HS-27A (cell line): ENCODE results near the gene CRTAC1.
"Not testable (repeated sequence)": the region's sequence is repeated elsewhere in the genome, so short reads cannot be mapped to it uniquely, and the experiment has no call there.

Source experiments
- DNase-seq: peaks from one replicate; pipeline ENCODE4 v3.0.0-alpha.2; 2012; ENCODE audit warnings: low read depth, missing footprints

The CRTAC1 gene

DNA sequence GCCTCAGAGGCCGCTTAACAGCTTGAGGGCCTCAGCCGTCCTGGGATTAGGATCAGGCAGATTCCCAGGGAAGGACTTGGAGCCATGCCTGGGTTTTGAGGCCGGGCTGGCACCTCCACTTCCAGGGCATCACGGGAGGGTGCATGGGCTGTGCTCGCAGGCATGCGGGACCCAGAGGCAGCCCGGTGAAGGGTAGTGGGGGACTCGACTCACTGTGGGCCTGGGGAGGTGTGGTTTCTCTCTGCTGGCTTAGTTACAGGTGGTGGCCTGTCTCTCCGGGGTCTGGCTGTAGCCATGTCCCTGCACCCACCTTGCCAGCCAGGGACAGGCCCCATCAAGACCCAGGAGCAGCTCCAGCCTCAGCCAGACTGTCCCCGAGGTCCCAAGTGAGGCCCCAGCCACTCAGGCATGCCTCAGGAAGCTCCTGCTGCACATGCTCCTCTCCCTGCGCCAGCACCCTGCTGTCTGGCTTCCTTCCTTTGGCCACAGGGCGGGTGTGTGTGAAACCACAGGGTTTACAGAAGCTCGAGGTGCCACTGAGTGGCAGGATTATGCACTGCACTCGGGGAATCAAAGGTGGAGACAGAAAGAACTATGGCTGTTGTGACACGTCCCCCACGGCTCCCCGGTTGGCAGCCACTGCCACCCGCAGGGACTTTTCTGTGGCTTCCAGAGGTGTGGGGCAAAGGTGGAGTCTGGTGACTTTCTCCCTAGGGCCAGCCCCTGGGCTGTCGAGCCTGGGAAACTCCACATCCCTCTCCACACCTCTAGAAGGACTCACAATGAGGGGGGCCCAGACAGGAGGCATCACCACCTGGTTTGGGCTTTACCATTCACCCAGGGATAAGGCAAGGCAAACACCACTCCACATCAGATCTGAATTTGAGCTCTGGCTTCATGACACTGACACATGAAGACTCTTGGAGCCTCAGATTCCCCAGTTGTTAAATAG is 161.1 kb downstream of the CRTAC1 start:
- no peak for DNase-seq

DNA sequence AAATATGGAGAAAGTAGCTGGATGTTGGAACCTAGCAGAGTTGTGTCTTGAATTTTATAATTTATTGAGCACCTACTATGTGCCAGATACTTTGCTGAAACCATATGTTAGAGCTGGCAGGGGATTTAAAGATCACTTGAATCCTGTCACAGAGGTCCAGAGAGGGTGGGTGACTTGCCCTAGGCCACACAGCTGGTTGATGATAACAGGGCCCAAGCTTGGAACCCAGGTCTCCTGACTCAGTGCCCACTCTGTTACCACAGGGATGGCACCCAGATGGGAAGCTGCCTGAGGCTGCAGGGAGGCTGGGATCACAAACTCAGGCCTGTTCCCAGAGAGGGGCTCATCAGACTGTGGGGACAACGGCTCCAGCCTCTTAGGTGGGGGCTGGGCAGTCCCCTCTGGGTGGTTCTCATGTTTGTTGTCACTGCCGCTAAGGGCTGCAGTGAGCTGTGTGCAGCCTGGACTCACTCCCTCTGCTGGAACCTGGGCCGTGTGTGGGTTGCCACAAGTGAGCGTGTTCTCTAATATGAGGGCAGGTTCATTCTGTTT is 162.2 kb downstream of the CRTAC1 start:
- DNase-seq: no peak

DNA sequence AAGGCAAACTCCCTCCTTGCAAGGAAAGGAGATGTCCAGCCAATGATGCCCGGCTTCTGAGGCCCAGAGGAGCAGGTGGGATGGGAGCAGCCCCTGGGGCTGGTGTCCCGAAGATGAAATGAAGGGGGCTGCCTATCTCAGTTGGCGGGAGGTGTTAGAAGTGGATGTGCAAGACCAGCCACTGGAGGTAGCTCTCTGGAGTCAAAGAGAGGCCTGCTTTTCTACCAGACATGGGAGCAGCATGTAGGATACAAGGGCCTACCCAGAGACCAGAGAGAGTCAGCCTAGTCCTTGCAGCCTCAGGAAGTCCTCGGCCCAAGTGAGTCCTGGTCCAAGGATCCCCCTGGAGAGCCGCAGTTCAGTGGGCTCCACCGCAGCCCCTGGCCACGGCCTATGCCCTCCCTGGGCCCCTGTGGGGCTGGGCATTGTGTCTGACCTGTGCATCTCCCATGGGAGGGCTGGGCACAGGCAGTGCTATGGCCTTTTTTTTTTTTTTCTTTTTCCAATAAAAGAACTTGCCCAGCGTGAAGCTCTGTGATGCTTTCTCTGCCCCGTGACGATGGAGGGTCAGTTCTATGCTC is 163.1 kb downstream of the CRTAC1 start:
- DNase-seq: no peak

DNA sequence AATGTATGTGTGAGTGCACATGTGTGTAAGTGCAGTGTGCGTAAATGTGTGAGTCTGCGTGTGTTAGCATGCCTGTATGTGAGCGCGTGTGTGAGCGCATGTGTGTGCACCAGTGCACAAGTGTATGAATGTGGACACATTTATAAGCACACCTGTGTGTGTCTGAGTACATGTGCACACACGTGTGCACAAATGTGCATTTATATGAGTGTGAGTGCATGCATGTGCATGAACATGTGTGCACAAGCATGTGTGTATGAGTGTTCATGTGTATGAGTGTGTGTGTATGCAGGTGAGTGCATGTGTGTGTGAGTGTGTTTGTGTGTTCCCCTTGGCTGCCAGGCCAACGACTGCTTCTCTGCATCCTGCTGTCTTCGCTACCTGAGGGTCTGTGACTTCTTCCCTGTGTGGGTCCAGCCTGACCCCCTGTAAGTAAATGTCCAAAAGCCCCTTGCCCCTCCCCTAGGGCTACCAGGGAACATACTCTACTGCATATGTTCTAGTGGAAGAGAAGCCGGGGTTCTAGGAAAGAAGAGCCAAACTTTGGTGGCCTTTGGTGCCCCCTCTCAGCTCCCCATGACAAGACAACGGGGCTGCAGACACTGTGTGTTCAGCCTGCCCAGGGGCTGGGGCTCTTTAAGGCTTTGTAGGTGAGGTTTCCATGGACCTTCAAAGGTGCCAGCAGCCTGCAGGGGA is 163.7 kb downstream of the CRTAC1 start:
- no peak for DNase-seq

DNA sequence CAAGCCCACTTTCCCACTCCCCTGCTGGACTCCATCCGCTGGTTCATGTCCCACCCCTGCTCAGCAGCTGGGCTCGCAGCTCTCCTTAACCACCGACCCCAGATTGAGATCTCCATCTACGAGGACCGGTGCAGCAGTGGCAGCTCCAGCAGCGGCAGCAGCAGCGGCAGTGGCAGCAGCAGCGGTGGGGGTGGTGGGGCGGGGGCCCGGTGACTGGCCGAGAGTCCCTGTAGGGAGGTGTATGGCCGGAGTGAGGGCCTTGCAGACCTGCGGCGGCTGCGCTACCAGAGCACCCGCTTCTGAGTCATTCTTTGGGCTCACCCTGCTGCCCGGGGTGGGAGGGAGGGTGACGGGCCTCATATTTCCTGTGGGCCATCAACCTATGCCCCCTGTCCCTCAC is 164.9 kb downstream of the CRTAC1 start:
- DNase-seq: no peak

DNA sequence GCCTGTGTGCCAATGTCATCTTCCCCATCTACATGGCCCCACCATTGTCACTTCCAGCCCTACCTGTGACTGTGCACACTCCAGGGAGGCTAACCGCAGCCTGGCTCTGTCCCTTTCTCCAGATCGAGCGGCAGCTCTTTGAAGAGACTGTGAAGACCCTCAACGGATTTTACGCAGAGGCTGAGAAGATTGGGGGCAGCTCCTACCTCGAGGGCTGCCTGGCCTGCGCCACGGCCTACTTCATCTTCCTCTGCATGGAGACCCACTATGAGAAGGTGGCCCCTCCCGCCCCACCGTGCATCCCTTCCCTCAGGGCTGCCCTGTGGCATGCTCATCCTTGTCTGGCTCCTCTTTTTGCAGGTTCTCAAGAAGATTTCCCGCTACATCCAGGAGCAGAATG is 166.6 kb downstream of the CRTAC1 start:
- no peak for DNase-seq

DNA sequence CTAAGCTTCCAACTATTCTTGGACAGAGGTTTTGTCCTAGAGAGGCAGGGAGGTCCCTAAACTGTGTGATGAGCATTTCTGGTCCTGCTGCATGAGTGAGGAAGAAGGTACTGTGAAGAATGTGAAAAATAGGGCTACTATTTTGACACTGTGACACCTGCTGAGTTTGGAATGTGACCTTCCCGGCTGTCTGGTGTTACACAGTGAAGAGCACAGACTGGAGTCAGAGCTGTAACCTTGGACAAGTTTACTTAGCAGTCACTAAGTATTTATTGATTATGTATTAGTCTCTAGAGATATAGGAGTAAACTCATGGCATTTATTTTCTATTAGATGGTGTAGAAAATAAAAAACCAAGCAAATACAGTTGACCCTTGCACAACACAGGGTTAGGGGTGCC is 168.5 kb downstream of the CRTAC1 start:
- DNase-seq: no peak

DNA sequence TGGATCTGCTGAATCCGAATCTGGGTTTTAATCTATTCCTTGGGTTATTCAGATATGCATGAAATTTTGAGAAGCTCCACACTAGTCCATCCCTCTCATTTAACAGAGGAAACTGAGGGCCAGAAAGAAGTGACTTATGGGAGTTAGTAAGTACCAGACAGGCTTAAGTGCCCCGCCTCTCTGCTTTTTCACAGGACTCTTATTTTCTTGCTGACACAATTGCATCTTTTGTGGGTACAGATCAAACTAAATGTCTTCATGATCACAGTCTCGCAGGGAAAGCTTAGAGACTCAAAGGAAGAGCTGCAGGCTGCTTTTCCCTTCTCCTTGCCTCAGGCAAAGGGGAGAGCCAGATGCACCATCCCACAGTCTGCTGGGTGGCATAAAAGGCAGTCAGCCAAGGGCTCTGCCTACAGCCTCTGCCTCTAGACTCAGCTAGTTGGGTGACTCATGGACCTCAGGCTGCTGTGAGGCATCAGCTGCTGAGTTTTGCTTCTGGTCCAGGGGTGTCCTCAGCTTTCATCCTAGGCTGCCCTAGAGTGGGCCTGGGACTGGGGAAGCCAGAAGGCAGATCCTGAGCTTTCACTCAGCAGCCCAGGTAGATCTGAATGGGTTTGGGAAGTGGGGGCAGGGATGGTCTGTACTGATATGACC is 169.2 kb downstream of the CRTAC1 start:
- DNase-seq: no peak

DNA sequence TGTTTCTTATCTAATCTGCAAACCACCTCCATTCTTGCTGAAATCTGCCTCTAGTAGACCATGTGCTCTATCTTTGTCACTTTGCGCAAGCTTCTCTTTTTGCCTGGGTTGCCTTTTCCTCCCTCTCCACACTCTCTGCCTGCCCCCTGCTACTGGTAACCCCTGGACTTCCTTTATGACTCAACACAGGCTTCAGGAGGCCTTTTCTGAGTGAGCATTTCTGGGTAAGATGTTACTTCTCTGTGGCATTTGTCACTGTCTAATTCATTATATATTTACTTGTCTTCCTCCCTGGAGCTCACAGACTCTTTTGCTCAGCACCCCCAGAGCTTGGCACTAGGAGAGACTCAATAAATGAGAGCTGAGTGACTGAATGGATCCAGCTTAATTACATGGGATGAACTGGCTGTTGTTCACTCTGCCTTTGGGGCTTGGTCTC is 172.4 kb downstream of the CRTAC1 start:
- DNase-seq: no peak

DNA sequence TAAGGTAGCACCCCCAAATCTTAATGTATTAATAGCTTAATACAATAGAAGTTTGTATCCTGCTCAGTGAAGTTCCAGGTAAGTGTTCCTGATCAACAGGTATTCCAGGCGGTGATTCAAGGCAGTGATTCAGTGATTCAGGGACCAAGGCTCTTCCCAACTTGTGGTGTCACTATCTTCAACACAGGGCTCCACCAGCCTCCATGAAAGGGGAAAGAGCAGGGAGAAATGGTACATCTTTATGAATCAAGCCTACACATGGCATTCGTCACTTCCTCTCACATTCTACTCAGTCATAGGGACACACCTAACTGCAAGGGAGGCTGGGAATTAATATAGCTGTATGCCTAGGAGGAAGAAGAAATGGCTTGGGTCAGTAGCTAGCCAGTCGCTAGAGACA is 175.7 kb downstream of the CRTAC1 start:
- DNase-seq: no peak

DNA sequence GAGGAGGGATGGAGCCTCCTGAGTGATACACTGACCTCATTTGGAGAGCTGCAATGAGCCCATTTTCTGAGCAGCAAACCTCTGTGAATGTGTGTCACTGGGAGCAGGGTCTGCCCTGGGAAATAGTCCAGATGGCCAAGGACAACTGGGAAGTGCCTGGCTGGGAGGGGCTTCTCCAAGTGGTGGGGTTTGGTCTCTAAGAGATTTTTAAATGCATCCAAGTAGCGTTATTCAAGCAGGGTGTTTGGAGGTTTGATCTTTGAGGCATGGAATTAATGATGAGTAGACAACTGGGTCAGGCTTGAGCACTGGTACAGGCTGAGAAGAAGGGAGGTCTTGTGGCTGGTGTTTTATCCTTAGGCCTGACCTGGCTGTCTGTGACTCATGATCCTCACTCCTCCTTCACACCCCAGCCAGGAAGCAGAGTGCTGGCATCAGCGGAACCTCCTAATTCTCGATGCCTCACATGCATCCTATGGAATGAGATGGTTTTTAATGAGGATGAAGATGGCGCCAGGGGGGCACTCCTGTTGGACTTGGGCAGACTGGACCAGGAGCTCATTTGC is 177.5 kb downstream of the CRTAC1 start:
- DNase-seq: no peak

DNA sequence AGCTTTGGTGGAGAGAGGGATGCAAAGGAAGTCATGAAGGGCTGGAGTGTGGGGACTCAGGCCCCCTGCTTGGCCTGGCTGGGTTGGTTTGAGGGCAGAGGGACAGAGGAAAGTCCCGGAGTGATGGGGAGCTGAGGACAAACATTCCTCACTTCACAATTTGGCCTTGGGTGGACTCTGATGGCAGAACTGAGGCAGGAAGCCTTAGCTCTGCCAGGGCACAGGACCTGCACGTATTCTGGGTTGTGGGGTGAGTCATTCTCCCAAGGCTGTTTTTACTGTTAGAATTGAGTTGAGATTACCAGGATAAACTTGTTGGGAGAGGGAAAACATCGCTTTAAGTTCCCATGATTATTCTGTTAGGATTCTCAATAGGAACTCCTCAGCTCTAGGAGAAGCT is 178.1 kb downstream of the CRTAC1 start:
- no peak for DNase-seq

DNA sequence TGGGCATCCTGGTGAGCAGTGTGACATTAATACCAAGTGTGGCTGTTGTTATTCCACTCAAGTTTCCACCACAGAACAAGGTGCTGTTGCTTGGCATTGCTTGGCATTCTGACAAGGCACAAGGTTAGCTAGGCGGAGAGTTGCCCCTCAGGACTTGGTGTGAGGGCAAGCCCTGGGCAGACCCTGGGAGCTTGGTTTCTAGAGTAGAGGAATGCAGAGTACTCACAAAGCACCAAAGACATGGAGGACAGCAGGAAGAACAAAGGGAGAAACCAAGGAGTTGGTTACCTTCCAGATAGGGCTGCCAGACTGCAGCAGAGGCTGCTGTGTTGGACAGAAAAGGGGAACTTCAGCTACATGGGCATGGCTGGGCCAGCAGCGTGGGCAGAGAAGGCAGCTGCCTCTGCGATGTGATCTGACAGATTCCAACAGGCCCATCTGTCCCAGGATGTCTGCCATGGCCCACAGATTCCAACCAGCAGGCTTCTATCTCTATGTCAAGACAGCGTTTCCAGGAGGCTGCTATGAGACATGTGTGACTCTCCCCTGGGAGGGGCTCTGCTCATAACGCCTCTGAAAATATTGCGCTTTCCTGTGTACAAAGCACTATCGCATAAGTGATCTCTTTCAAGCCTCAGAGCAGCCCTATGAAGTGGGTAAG is 178.9 kb downstream of the CRTAC1 start:
- no peak for DNase-seq

DNA sequence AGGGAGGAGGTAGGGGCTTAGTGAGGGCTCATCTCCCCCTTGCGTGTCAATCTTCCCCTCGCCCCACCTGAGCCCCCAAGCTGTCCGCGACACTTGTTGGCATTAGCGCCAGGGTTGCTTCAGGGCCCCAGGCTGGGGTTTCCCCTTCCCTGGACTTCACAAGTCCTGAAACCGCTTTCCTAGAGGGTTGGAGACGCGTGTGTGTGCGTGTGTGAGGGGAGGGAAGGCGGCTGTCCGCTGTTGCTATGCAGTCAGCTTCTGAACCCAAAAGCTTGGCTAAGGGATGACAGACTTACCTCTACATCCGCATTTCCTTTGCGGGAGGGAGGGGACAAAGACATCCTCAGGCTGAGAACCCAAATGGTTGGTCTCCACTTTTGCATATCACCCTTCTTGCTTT is 180.0 kb downstream of the CRTAC1 start:
- DNase-seq: no peak

DNA sequence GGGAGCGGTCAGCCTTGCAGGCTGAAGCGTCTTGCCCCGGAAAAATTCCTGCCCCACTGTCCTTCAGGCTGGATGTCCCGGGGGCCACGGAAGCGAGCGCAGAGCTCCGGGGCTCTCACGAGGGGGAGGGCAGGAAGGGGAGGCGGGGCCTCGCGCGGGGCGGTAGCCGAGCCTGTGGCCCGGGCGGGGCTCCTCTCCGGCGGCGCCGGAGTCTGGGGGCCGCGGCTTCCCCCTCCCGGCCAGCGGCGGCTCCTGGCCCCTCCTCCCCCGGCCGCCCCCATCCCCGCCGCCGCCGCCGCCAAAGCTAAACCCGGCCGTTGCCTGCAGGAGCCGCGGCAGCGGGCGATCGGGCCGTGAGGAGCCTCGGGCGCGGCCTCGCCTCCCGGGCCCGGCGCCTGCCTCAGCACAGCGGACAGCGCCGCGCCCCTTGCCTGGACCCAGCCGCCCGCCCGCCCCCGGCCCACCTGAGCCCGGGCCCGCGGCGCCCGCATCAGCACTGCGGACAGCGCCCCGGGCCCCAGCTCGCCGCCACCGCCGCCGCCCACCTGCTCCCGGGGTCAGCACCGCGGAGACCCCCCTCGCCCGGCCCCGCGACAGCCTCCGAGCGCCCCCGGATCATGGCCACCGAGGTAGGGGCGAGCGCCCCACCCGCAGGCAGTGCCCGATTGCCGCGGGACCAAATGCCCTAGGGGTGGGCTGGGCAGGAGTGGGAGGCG is 180.6 kb downstream of the CRTAC1 start, which contains the start of gene GOLGA7B:
Gene GOLGA7B, plus strand, starts transcription at position 157 of the 716 bp plus-strand sequence. Its CDS starts 461 bp downstream, at position 618.
- no peak for DNase-seq

DNA sequence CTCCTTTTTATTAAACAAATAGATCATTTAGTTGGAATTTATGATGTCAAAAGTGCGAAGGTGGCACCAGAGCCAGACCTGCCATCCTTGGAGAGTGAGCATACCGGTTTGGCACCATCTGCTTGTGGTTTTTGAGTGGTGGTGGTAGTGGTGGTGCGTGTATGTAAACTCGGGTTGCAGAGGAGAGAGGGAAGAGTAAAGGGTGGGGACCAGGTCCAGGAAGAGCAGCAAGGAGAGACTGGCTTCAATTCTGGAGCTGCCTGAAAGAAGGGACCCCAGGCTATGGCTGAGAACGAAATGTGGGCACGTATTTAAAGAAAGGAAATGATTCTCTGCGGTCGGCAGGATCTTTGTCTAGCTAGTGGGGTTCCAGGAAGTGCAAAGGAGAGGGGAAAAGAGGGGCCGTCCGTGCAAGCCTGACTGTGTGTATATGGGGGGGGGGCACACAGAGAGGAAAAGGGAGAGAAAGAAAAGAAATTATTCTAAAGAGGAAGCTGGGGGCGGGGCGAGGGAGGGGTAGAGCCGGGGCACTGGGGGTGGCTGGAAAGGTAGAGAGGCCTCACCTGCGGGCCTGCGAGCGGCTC is 181.2 kb downstream of the CRTAC1 start:
- no peak for DNase-seq

DNA sequence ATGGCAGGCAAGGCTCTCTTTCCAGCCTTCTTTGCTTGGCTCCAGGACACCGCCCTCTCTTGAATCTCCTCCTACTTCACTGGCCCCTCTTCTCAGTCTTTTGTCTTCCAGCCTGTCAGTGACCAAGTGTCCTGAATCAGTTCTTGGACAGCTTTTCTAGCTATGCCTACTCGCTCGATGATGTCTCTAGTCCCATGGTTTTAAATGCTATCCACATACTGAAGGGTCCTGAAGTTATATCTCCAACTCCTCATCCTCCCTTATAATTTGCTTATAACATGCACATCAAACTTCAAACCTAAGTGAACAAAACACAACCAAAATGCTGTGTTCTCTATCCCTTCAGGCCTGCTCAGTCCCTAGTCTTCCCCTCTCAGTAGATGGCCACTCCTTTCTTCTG is 185.7 kb downstream of the CRTAC1 start:
- no peak for DNase-seq

DNA sequence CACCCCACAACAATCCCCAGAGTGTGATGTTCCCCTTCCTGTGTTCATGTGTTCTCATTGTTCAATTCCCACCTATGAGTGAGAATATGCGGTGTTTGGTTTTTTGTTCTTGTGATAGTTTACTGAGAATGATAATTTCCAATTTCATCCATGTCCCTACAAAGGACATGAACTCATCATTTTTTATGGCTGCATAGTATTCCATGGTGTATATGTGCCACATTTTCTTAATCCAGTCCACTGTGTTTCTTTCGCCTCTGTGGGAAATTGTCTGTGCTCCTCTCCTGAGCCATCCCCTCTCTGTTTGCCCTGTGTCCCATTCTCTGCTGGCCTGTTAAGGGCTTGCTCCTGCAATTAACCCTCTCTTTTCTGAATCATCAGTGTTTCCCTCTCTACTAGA is 186.4 kb downstream of the CRTAC1 start:
- DNase-seq: not testable (repeated sequence)

DNA sequence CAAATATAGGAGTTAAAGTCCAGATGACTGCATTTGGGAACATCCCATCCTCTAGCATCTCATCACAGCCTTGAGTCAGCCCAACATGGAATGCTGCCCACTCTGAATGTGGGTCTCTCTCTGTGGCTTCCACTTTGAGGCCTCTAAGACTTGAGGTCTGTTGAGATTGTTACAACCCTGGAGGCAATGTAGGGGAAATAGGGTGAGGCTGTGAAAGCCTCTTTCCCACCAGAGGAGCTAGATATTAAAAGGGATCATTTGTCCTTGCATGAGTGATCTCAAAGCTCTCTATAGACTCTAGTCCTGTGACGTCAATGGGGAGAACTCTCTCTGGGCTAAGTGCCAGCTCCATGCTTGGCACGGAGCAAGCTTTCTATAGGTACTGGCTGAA is 187.1 kb downstream of the CRTAC1 start:
- DNase-seq: no peak

DNA sequence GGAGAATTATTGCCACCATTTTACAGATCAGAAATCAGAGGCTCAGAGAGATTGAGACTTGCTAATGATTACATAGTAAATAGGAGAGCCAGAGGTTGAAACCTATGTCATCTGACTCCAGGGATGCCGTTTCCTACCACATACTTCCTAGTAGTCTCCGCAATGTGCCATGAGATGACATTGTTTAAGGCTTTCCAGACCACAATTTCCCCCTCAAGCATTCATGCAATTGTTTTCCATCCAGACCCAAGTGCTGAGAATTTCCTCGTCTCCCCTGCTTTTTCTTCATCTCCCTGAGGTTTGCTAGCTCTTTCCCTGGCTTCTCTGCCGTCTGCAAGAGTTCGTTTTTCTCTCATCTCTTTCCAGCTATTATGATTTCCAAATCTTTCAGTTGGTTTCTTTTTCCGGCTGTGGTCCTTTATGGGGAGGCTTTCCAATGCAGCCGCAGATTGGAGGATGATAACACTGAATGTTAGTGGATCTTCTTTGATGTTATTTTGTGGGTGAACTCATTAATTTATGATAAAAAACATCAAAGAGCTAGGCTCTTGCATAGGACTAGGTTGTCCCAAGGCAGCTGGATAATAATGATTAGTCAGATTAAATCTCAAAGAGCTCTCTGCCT is 187.7 kb downstream of the CRTAC1 start:
- no peak for DNase-seq
